K562 treated with DMSO at 1 percent for 12 hours (cell line): ENCODE data around the gene GJC3. TPM values are rescaled to one million over a fixed set of nuclear protein-coding genes. Genes with fewer than 3 reads are reported as not detected.

Experiments used
- total RNA-seq: library from RNA; unstranded; fragments of 300-600 nt; gene quantifications from 2 replicates; pipeline ENCODE4 v1.2.3, GENCODE V29; 2022; ENCODE audit not compliant: insufficient read depth

The GJC3 gene, protein sequence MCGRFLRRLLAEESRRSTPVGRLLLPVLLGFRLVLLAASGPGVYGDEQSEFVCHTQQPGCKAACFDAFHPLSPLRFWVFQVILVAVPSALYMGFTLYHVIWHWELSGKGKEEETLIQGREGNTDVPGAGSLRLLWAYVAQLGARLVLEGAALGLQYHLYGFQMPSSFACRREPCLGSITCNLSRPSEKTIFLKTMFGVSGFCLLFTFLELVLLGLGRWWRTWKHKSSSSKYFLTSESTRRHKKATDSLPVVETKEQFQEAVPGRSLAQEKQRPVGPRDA
- total RNA-seq, result not detected in 2 replicates

DNA sequence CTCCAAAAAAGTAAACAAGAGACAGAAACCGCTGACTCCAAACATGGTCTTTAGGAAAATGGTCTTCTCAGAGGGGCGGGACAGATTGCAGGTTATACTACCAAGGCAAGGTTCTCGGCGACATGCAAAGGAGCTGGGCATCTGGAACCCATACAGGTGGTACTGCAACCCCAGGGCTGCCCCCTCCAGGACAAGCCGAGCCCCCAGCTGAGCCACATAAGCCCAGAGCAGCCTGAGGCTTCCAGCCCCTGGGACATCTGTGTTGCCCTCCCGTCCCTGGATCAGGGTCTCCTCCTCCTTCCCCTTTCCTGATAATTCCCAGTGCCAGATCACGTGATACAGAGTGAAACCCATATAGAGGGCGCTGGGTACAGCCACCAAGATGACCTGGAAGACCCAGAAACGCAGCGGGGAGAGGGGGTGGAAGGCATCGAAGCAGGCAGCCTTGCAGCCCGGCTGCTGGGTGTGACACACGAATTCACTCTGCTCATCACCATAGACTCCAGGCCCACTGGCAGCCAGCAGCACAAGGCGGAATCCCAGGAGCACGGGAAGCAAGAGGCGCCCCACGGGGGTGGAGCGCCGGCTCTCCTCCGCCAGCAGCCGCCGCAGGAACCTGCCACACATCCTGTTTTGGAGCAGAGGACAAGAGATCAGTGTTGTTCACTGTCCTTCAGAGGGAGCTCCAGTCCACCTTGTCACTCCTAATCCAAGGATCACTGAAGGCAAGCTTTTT is at the start of gene GJC3:
Gene GJC3, minus strand, starts transcription at position 627 of the 736 bp plus-strand sequence. Its CDS starts 0 bp downstream, at position 627.

DNA sequence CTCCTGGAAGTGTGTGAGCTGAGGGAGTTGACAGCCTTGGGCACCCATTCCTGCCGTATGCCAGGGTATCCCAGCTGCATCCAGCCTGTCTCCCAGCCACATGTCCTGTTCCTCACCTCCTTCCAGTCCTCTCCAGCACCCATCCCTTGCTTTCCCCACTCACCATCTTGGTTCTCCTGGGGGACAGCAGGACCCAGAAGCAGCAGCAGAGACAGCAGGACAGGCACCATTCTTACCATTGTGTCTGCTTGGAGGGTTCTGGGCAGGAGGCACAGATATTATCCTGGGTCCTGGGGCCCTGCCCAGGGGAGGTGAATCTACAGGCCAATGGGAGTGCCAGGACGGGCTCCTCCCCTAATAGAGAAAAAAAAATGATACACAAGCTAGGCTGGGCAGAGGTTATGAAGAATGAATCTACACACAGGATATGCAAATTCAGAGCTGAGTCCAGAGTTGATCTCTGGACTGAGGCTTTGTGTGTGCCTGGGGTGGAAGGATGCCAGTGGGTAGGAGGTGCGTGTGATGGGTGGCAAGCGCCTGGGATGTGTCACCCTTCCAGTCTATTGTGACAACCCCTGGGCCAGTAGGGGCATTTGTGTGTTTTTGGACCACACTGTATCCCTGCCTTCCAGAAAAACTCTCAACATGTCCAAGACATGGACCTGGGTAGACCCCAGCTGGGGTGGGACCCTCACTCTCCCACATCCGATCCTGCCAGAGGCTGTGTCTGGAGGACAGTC is 46.5 kb upstream of the GJC3 start, which contains the start of gene AZGP1:
Gene AZGP1, minus strand, starts transcription at position 250 of the 740 bp plus-strand sequence. Its CDS starts 11 bp downstream, at position 239.

DNA sequence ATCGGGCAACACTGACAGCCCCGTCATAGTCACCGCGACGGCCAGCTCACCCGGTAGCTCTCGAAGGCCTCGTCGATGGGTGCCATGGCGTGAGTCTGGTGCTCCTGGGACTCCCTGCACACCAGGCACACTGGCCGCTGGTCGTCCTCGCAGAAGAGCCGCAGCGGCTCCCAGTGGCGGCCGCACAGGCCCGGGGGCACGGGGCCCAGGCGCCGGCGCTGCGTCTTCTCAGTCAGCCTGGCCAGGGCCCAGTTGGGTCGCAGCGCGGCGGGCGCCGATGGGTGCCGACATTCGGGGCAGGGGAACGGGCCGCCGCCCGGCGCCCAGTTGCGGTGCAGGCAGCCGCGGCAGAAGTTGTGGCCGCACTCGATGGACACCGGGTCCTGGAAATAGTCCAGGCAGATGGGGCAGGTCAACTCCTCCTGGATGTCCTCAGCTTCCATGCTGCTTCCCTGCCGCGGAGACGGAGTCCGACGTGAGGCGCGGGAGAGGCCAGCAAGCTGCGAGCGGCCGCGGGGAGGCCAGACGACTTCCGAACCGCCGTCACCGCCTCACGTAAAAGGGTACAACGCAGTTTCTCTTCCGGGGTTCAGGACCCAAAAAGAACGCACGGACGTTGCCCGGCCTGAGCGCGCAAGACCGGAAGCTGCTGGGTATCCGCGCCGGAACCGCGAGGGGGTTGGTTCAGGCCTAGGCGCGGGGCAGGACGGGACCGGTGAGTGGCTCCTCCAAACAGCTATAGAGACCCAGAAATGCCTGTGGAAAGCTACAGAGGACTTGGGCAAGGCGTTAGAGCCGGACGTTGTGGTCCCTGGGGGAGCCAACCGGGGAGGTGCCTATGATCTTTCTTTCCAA is 10.2 kb downstream of the GJC3 start, which contains the start of gene TRIM4:
Gene TRIM4, minus strand, starts transcription at position 572 of the 855 bp plus-strand sequence. Its CDS starts 129 bp downstream, at position 443.

DNA sequence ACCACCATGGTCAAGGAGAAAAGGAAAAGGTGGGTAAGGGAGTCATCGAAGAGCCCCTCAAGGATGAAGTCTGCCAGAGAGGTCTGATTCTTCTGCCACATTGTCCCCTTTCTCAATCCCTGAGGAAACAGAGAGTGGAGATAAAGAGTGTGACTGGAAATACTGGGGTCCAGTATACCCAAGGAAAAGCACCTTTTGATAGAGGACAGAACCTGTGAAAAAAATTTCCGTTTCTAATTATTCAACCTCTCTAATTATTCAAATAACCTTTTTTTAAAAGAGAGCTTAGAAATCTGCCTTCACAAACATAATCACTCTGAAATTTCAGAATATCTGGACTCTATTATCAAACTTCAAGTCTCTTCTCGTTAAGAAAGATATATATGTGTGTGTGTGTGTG is 52.5 kb downstream of the GJC3 start, which contains the start of gene OR2AE1:
Gene OR2AE1, minus strand, starts transcription at position 101 of the 400 bp plus-strand sequence. Its CDS starts 0 bp downstream, at position 101.

Other genes with a start within 250 kb of the GJC3 start
- gene CYP3A5, start 249.6 kb downstream of the GJC3 start, total RNA-seq, result 3.2 and 11.1 TPM in 2 replicates
- not detected in 2 replicates for gene CYP3A7, start 194.4 kb downstream of the GJC3 start, total RNA-seq
- gene CYP3A4, start 145.4 kb downstream of the GJC3 start, total RNA-seq, result not detected in 2 replicates
- gene CYP3A43, start 101.6 kb downstream of the GJC3 start, total RNA-seq, result not detected in 2 replicates
- not detected in 2 replicates for gene OR2AE1, start 52.6 kb downstream of the GJC3 start, total RNA-seq
- gene TRIM4, start 10.1 kb downstream of the GJC3 start, total RNA-seq, result 22.1 and 47.3 TPM in 2 replicates
- gene AZGP1, start 46.4 kb upstream of the GJC3 start, total RNA-seq, result not detected in 2 replicates
- 7.7 and 24.0 TPM in 2 replicates for gene ZKSCAN1, start 86.0 kb upstream of the GJC3 start, total RNA-seq
- 8.9 and 17.0 TPM in 2 replicates for gene ZSCAN21, start 120.2 kb upstream of the GJC3 start, total RNA-seq
- 20.8 and 32.0 TPM in 2 replicates for gene ZNF3, start 152.1 kb upstream of the GJC3 start, total RNA-seq
- gene COPS6, start 159.3 kb upstream of the GJC3 start, total RNA-seq, result 137 and 153 TPM in 2 replicates
- 428 and 455 TPM in 2 replicates for gene MCM7, start 171.8 kb upstream of the GJC3 start, total RNA-seq
- gene AP4M1, start 172.0 kb upstream of the GJC3 start, total RNA-seq, result 17.2 and 19.9 TPM in 2 replicates
- gene TAF6, start 189.7 kb upstream of the GJC3 start, total RNA-seq, result 54.3 and 104 TPM in 2 replicates
- gene CNPY4, start 190.0 kb upstream of the GJC3 start, total RNA-seq, result 9.2 and 11.9 TPM in 2 replicates
- gene MBLAC1, start 197.3 kb upstream of the GJC3 start, total RNA-seq, result 4.0 and 6.1 TPM in 2 replicates
- gene LAMTOR4, start 219.3 kb upstream of the GJC3 start, total RNA-seq, result 285 and 449 TPM in 2 replicates
- gene TRAPPC14, start 229.1 kb upstream of the GJC3 start, total RNA-seq, result 36.9 and 43.3 TPM in 2 replicates
- 5.9 and 6.2 TPM in 2 replicates for gene GAL3ST4, start 239.0 kb upstream of the GJC3 start, total RNA-seq
- 0.52 and 6.1 TPM in 2 replicates for gene GPC2, start 247.8 kb upstream of the GJC3 start, total RNA-seq
- 3.4 and 9.1 TPM in 2 replicates for gene STAG3, start 248.3 kb upstream of the GJC3 start, total RNA-seq